ENCODE data around the gene SMARCC1. TPM values are rescaled to one million over a fixed set of nuclear protein-coding genes. Genes with fewer than 3 reads are reported as not detected.
"Not testable (repeated sequence)": the region's sequence is repeated elsewhere in the genome, so short reads cannot be mapped to it uniquely, and the experiment has no call there.

SMARCC1 gene
- total RNA-seq, 1 donor from 2014 or later = 73.4 TPM

DNA sequence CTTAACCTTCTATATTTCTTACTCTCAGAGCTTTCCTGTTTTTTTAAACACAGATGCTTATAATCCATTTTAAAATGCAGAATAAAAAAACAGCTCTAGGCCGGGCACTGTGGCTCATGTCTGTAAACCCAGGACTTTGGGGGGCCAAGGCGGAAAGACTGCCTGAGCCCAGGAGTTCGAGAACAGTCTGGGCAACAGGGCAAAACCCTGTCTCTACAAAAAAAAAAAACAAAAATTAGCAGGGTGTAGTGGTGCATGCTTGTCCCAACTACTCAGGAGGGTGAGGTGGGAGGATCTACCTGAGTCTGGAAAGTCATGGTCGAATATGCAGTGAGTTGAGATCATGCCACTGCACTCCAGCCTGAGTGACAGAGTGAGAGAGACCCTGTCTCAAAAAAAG is 15.5 kb downstream of the SMARCC1 start:
- H3K4me3 ChIP-seq (ENCODE audit: low read depth, low read length) = no peak overlapping the region
- TF ChIP-seq, protein P1, sequence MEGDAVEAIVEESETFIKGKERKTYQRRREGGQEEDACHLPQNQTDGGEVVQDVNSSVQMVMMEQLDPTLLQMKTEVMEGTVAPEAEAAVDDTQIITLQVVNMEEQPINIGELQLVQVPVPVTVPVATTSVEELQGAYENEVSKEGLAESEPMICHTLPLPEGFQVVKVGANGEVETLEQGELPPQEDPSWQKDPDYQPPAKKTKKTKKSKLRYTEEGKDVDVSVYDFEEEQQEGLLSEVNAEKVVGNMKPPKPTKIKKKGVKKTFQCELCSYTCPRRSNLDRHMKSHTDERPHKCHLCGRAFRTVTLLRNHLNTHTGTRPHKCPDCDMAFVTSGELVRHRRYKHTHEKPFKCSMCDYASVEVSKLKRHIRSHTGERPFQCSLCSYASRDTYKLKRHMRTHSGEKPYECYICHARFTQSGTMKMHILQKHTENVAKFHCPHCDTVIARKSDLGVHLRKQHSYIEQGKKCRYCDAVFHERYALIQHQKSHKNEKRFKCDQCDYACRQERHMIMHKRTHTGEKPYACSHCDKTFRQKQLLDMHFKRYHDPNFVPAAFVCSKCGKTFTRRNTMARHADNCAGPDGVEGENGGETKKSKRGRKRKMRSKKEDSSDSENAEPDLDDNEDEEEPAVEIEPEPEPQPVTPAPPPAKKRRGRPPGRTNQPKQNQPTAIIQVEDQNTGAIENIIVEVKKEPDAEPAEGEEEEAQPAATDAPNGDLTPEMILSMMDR (conservative IDR thresholded peaks at IDR 0.05; ENCODE audit: low read depth, low read length) = no peak
- no peak for DNase-seq (ENCODE audit: low read depth)

DNA sequence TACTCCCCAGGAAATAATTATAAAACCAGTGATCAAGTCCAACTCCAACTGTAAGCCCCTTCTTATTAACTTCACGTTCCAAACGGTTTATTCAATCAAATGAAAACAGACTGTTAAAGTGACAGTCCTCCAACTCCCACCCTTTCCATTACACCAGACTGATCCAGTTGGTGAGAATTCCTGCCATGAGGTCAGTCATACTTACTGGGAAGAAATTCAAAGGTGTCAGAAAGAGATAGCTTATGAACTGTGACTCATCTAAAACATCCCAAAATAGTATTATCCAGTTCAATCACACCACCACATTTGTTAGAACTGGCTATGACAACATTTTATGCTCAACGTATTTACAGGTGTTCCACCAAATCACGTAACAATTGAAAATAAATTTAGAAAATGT is 19.5 kb downstream of the SMARCC1 start:
- no peak for DNase-seq (ENCODE audit: low read depth)
- TF ChIP-seq, protein P1 (conservative IDR thresholded peaks at IDR 0.05; ENCODE audit: low read depth, low read length) = no peak
- H3K4me3 ChIP-seq (ENCODE audit: low read depth, low read length) = no peak overlapping the region

DNA sequence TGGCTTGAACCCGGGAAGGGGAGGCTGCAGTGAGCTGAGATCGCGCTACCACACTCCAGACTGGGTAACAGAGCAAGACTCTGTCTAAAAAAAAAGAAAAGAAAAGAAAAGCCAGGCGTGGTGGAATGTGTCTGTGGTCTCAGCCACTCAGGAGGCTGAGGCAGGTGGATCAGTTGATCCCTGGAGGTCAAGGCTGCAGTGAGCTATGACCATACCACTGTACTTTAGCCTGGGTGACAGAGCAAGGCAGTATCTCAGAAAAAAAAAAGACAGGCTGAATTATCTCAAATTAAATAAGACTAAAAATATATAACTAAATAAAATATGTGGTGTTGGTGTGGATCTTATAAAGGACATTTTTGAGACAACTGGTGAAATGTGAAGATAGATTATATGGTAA is 20.6 kb downstream of the SMARCC1 start:
- DNase-seq (ENCODE audit: low read depth) = no peak

GRCh38 chr3:47760207-47760606 is 21.5 kb downstream of the SMARCC1 start:
- not testable (repeated sequence) for DNase-seq (ENCODE audit: low read depth); H3K4me3 ChIP-seq (ENCODE audit: low read depth, low read length)

More for the DNA sequence above, 20.6 kb downstream of the SMARCC1 start:
- H3K4me3 ChIP-seq (ENCODE audit: low read depth, low read length) = no peak overlapping the region
- TF ChIP-seq, protein P1 (conservative IDR thresholded peaks at IDR 0.05; ENCODE audit: low read depth, low read length) = no peak

GRCh38 chr3:47758261-47759025 is 23.2 kb downstream of the SMARCC1 start:
- no peak overlapping the region for H3K4me3 ChIP-seq (ENCODE audit: low read depth, low read length)
- TF ChIP-seq, protein P1 (conservative IDR thresholded peaks at IDR 0.05; ENCODE audit: low read depth, low read length) = no peak
- DNase-seq (ENCODE audit: low read depth) = no peak

DNA sequence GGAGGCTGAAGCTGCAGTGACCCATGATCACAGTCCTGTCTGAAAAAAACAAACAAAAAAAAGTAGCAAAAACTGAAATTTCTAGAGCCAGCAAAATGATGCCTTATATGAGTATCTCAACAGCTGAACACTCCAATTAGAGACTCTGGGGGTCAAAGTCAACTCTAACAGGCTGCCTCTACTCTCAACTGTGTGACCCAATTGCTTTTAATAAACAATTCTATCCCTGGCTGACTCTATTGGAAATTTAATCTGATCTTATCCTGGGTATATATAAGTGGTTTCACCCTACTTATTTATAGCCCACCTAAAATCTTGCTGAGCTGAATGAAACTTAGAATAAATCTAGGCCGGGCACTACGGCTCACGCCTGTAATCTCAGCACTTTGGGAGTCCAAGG is 29.0 kb downstream of the SMARCC1 start:
- H3K4me3 ChIP-seq (ENCODE audit: low read depth, low read length) = no peak overlapping the region
- TF ChIP-seq, protein P1 (conservative IDR thresholded peaks at IDR 0.05; ENCODE audit: low read depth, low read length) = no peak
- DNase-seq (ENCODE audit: low read depth) = no peak

GRCh38 chr3:47750811-47751354 is 30.8 kb downstream of the SMARCC1 start:
- not testable (repeated sequence) for H3K4me3 ChIP-seq (ENCODE audit: low read depth, low read length); DNase-seq (ENCODE audit: low read depth)

DNA sequence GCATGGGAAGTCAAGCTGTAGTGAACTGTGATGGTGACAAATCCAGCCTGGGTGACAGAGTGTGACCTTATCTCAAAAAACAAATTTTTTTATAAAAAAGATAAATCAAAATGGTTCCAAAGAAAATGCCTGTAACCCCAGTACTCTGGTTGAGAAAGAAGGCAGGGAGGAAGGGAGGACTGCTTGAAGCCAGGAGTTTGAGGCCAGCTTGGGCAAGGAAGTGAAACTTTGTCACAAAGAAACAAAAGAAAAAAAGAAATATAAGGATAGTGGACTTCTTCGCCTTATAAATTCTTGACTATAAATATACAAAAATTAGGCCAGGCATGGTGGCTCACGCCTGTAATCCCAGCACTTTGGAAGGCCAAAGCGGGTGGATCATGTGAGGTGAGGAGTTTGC is 34.1 kb downstream of the SMARCC1 start:
- TF ChIP-seq, protein P1 (conservative IDR thresholded peaks at IDR 0.05; ENCODE audit: low read depth, low read length) = no peak
- DNase-seq (ENCODE audit: low read depth) = no peak
- H3K4me3 ChIP-seq (ENCODE audit: low read depth, low read length) = no peak overlapping the region
